ENCODE results near the gene BTN2A1.
"Not testable (repeated sequence)": the region's sequence is repeated elsewhere in the genome, so short reads cannot be mapped to it uniquely, and the experiment has no call there.

DNA sequence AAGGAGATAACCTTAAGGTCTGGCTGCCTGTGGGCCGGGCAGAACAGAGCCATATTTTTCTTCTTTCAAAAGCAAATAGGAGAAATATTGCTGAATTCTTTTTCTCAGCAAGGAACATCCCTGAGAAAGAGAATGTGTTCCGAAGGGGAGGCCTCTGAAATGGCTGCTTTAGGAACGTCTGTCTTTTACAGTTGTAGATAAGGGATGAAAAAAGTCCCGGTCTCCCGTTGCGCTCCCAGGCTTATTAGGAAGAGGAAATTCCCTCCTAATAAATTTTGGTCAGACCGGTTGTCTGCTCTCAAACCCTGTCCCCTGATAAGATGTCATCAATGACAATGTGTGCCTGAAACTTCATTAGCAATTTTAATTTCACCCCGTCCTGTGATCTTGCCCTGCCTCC lies 24.1 kb upstream of the BTN2A1 start:
- TF ChIP-seq, protein P1, sequence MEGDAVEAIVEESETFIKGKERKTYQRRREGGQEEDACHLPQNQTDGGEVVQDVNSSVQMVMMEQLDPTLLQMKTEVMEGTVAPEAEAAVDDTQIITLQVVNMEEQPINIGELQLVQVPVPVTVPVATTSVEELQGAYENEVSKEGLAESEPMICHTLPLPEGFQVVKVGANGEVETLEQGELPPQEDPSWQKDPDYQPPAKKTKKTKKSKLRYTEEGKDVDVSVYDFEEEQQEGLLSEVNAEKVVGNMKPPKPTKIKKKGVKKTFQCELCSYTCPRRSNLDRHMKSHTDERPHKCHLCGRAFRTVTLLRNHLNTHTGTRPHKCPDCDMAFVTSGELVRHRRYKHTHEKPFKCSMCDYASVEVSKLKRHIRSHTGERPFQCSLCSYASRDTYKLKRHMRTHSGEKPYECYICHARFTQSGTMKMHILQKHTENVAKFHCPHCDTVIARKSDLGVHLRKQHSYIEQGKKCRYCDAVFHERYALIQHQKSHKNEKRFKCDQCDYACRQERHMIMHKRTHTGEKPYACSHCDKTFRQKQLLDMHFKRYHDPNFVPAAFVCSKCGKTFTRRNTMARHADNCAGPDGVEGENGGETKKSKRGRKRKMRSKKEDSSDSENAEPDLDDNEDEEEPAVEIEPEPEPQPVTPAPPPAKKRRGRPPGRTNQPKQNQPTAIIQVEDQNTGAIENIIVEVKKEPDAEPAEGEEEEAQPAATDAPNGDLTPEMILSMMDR (IDR thresholded peaks at IDR 0.05): not testable (repeated sequence)
- TF ChIP-seq POLR2A (IDR thresholded peaks at IDR 0.05): not testable (repeated sequence)

Data from body of pancreas (tissue), 4 donors.